GM12873 (cell line): Measurements from ENCODE around the gene UBE2J1.

ENCODE experiments used
- CTCF ChIP-seq: IDR thresholded peaks from 2 replicates; pipeline ENCODE4 v1.5.1; 2012; ENCODE audit warnings: low read depth, mild to moderate bottlenecking, moderate library complexity, low read length, control low read depth; ENCODE audit not compliant: insufficient read depth; ENCODE audit errors: missing control alignments

UBE2J1 gene

DNA sequence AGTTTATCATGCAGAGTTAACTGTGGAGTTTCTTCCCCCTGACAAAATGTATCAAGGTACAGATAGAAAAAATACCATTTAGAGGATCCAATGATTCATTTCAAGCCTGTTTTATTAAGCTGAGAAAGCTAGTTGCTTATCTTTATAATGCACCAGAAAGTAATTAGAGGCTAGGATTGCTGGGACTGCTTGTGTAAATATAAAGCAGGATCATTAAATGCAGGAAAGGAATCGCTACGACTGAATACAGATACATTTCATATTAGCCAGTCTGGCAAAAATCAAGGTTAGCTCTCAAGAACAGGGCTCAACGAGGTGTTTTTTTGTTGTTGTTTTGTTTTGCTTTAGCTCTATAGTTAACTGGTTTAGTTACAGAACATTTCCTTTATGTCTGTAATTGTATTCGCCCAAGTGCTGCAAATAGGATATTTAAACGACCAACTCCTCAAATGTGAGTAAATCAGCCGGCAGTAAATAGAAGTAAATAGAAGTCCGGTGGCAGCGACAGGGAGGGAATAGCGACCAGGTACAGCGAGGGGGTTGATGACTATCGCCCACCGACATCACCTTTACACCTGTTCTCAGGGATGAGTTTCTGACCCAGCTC is 748 bp downstream of the UBE2J1 start:
- no peak for TF ChIP-seq CTCF

DNA sequence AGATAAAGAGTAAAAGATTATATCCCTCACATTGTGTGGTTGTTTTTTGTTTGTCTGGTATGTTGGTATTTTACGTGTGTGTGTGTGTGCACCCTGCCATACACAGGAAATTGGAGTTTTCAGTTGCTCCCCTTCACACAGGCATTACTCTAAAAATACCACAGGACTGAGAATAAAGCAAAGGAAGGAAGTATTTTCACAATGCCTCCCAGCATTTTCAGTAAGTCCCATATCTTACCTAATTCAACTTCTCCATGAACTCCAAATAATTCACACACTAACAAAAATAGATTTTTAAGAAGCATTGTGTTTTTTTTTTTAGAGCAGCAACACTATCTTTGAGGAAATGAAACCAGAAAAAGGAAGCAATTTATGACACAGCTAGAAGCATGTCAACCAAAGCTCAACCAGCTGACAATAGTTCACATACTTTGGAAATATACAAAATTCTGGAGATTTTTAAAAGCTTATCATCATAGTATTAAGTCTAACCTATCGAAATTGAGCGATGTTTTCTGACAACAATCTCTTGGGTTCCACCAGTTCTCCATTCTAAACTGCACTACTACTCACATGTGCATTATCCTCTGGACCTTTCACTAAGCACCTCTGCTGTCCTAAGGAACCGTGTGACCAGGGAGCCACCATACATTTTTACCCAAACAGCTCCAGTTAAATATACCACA is 2.1 kb downstream of the UBE2J1 start:
- TF ChIP-seq CTCF = no peak

DNA sequence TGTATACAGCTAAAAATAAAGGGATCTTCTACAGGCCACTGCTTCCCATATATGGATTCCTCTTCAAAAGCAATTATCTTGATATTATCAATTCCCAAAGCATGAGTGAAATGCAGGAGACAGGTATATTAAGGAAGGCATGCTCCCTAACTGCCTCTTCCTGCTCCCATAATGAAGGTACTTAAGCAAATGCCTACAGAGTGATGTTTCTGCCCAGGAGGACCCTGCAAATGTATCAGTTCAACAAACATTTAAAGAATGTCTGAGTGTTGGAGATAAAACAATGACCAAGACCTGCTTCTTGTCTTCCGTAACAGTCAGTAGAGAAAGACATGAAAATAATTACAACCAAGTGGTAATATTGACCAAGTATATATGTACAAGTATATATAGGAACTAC is 4.2 kb downstream of the UBE2J1 start:
- TF ChIP-seq CTCF = no peak

- no peak for TF ChIP-seq CTCF
These were observed 4.7 kb downstream of the UBE2J1 start for GRCh38 chr6:89347825-89348224.

DNA sequence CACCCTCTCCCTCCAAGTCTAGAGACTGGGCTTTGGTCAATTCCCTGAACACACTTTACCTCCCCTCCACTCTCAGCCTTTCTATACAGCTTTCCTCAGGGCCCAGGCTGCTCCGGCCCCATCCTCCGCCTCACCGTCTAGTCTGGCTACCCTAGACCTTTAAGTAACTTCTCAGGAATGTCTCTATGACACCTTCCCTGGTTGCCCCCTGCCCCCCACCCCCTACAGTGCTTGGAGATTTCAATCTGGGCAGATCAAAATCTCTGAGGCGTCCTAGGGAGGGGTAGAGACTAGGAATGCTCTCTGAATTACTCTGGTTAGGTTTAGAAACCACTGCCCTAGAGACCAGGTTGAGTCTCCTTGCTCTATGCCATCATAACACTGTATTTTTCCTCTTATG is 6.1 kb downstream of the UBE2J1 start:
- TF ChIP-seq CTCF = no peak

DNA sequence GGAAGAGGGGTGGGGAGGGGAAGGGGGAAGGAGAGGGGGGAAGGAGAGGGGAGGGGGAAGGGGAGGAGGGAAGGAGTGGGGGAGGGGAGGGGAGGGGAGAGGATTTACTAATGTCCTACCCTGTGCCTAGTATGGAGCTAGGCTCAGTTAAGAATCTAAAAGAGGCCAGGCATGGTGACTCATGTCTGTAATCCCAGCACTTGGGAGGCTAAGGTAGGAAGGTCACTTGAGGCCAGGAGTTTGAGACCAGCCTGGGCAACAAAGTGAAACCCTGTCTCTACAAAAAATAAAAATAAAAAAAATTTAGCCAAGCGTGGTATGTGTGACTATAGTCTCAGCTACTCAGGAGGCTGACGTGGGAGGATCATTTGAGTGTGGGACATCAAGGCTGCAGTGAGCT is 13.0 kb downstream of the UBE2J1 start:
- no peak for TF ChIP-seq CTCF

- TF ChIP-seq CTCF = no peak
These were observed 17.4 kb downstream of the UBE2J1 start for GRCh38 chr6:89335164-89335563.

DNA sequence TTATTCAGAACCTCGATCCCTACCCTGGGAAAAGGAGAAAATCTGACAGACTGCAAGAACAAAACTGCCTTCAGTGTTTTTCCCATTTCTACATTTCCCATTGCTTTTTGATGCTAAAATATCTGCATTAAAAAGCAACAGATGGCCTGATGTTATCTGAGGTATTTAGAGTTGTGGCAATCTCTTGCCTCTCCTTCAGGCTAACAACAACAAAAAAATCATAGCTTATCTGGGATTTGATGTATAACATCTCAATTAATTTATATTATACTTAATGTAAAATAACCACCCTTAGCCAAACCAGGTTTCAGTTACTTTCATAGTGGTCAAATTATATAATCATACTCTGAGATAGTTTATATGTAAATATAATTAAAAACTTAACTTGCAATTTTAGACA is 21.6 kb downstream of the UBE2J1 start:
- no peak for TF ChIP-seq CTCF
